SK-N-SH (cell line): ENCODE results near the gene MAPT. TPM values are rescaled to one million over a fixed set of nuclear protein-coding genes. Genes with fewer than 3 reads are reported as not detected.

ENCODE experiments used
- CTCF ChIA-PET: fragments of 300-600, 350-600 bp; formaldehyde crosslinking; extraction: SDS; loops from one replicate; lab custom pipeline; 2021; lab: Yijun Ruan, JAX
- POLR2A ChIA-PET: fragments of 350-600 bp; sonication (Branson Sonifier 250); formaldehyde crosslinking; extraction: SDS; loops from one replicate; lab custom pipeline; 2020; ENCODE audit warnings: antibody characterized with exemption, inconsistent platforms; lab: Yijun Ruan, JAX
- DNase-seq: peaks from one replicate; pipeline ENCODE4 v3.0.0; 2012
- H2AFZ ChIP-seq: fragments of 200-600 bp; sonication (generic); 2 replicates; pipeline ENCODE4 v1.8.1; 2016; ENCODE audit warnings: antibody characterized with exemption, mild to moderate bottlenecking, low read depth
- H3F3A ChIP-seq: fragments of 200-600 bp; sonication (generic); replicated peaks from 2 replicates; pipeline ENCODE3; 2016; ENCODE audit warnings: antibody characterized with exemption, mild to moderate bottlenecking; ENCODE audit not compliant: insufficient read depth
- H3K27ac ChIP-seq, 2 experiments: fragments of 200-500 bp in 1 of 2; fragments of 200-600 bp in 1 of 2; sonication (Bioruptor generic) in 1 of 2; sonication (generic), shearing (Covaris generic) in 1 of 2; 2 replicates each; pipeline versions ENCODE4 v1.5.1 to v1.6.1; 2014 to 2016; ENCODE audit warnings: low read depth in 2 of 2, inconsistent platforms in 1 of 2, low read length in 1 of 2, mild to moderate bottlenecking in 1 of 2, mixed read lengths in 1 of 2
- H3K27me3 ChIP-seq: fragments of 200-600 bp; sonication (generic), shearing (Covaris generic); 2 replicates; pipeline ENCODE4 v1.6.1; 2016; ENCODE audit warnings: mixed run types; ENCODE audit not compliant: insufficient read depth
- H3K36me3 ChIP-seq, 2 experiments: fragments of 200-500 bp in 1 of 2; fragments of 200-600 bp in 1 of 2; sonication (Bioruptor generic) in 1 of 2; sonication (generic) in 1 of 2; replicated peaks in 1 of 2; 2 replicates each; pipeline versions ENCODE3 to v1.5.1; 2014 to 2016; ENCODE audit warnings: low read length in 1 of 2, mild to moderate bottlenecking in 1 of 2; ENCODE audit not compliant: insufficient read depth in 2 of 2, control insufficient read depth in 1 of 2
- H3K4me1 ChIP-seq, 2 experiments: fragments of 200-500 bp in 1 of 2; fragments of 200-600 bp in 1 of 2; sonication (Bioruptor generic) in 1 of 2; sonication (generic), shearing (Covaris generic) in 1 of 2; 2 replicates each; pipeline versions ENCODE4 v1.5.1 to v1.6.1; 2014 to 2016; ENCODE audit warnings: low read depth in 1 of 2, low read length in 1 of 2, mixed run types in 1 of 2; ENCODE audit not compliant: insufficient read depth in 2 of 2, control insufficient read depth in 1 of 2
- H3K4me2 ChIP-seq: fragments of 200-600 bp; sonication (generic), shearing (Covaris generic); 2 replicates; pipeline ENCODE4 v1.6.1; 2017; ENCODE audit warnings: mixed run types
- H3K4me3 ChIP-seq, 2 experiments: fragments of 200-500 bp in 1 of 2; fragments of 200-600 bp in 1 of 2; sonication (Bioruptor generic) in 1 of 2; sonication (generic), shearing (Covaris generic) in 1 of 2; 2 replicates each; pipeline versions ENCODE4 v1.5.1 to v1.8.1; 2014 to 2016; ENCODE audit warnings: low read depth in 2 of 2, inconsistent platforms in 1 of 2, low read length in 1 of 2, mild to moderate bottlenecking in 1 of 2, mixed read lengths in 1 of 2, moderate library complexity in 1 of 2
- H3K79me2 ChIP-seq: fragments of 200-600 bp; sonication (generic); 2 replicates; pipeline ENCODE4 v1.8.1; 2017; ENCODE audit warnings: mild to moderate bottlenecking; ENCODE audit not compliant: insufficient read depth
- H3K9ac ChIP-seq: fragments of 200-600 bp; sonication (generic); 2 replicates; pipeline ENCODE4 v1.6.1; 2017; ENCODE audit warnings: mixed run types
- H3K9me2 ChIP-seq: fragments of 200-600 bp; sonication (generic); 2 replicates; pipeline ENCODE4 v1.6.1; 2017; ENCODE audit warnings: mixed run types
- H3K9me3 ChIP-seq: fragments of 200-600 bp; sonication (generic); 2 replicates; pipeline ENCODE4 v1.6.1; 2017; ENCODE audit warnings: mixed run types, mild to moderate bottlenecking, moderate library complexity
- H4K20me1 ChIP-seq: fragments of 200-600 bp; sonication (generic); 2 replicates; pipeline ENCODE4 v1.6.1; 2017; ENCODE audit warnings: mild to moderate bottlenecking, mixed run types; ENCODE audit not compliant: insufficient read depth
- CHD2 ChIP-seq: fragments of 150-350 bp; IDR thresholded peaks from 2 replicates; pipeline ENCODE4 v1.6.1; 2018; ENCODE audit warnings: low read length; ENCODE audit not compliant: partially characterized antibody
- CTCF ChIP-seq: fragments of 200-600 bp; sonication (generic); IDR thresholded peaks from 2 replicates; pipeline ENCODE4 v1.6.1; 2017; ENCODE audit warnings: antibody characterized with exemption, mild to moderate bottlenecking, moderate library complexity
- EZH2phosphoT487 ChIP-seq: fragments of 200-600 bp; sonication (generic); IDR thresholded peaks from 2 replicates; pipeline ENCODE4 v1.6.1; 2017; ENCODE audit warnings: low read depth, mixed run types, mild to moderate bottlenecking, antibody characterized with exemption, moderate library complexity, borderline replicate concordance
- FOXJ3 ChIP-seq: sonication (generic); formaldehyde crosslinking; IDR thresholded peaks from 2 replicates; pipeline ENCODE4 v1.5.1; 2020; ENCODE audit warnings: mild to moderate bottlenecking, missing genetic modification reagents
- GABPA ChIP-seq: IDR thresholded peaks from 2 replicates; pipeline ENCODE4 v1.4.0; 2012; ENCODE audit warnings: low read depth, mild to moderate bottlenecking
- MAX ChIP-seq: IDR thresholded peaks from 2 replicates; pipeline ENCODE4 v1.4.0; 2012; ENCODE audit warnings: low read depth
- NRF1 ChIP-seq: IDR thresholded peaks from 2 replicates; pipeline ENCODE4 v1.6.1; 2012; ENCODE audit warnings: low read depth, mild to moderate bottlenecking, low read length
- POLR2AphosphoS5 ChIP-seq: IDR thresholded peaks from 2 replicates; pipeline ENCODE4 v1.6.1; 2012; ENCODE audit warnings: low read depth, low read length
- REST ChIP-seq: IDR thresholded peaks from 2 replicates; pipeline ENCODE4 v1.6.1; 2012; ENCODE audit warnings: mild to moderate bottlenecking, low read depth, low read length, moderate library complexity
- USF1 ChIP-seq: IDR thresholded peaks from 2 replicates; pipeline ENCODE4 v1.4.0; 2012; ENCODE audit warnings: low read depth, borderline replicate concordance
- WGBS: methylation state at CpG from one replicate; pipeline ENCODE4 v1.1.6; 2017; ENCODE audit warnings: low lambda C conversion rate; 5-methylcytosine and 5-hydroxymethylcytosine counted together
- polyA plus RNA-seq, 3 experiments: library from polyadenylated mRNA; depleted of rRNA; stranded (reverse); fragments of >200 nt; gene quantifications; 2 replicates each; pipeline ENCODE4 v1.2.3, GENCODE V29; 2012
- TF ChIP-seq, protein P1 (sequence below): IDR thresholded peaks from 2 replicates; pipeline ENCODE4 v1.4.0; 2012; ENCODE audit warnings: low read depth, borderline replicate concordance

The MAPT gene
- polyA plus RNA-seq, 1 of the 3 experiments (the other 2 are of a cell fraction), result 0.74 TPM

- TF ChIP-seq POLR2AphosphoS5 (peak; percentile 59; the same call in 1 of the 2 replicates), CTCF (no peak), MAX (peak; percentile 68)
- TF ChIP-seq, protein P1, sequence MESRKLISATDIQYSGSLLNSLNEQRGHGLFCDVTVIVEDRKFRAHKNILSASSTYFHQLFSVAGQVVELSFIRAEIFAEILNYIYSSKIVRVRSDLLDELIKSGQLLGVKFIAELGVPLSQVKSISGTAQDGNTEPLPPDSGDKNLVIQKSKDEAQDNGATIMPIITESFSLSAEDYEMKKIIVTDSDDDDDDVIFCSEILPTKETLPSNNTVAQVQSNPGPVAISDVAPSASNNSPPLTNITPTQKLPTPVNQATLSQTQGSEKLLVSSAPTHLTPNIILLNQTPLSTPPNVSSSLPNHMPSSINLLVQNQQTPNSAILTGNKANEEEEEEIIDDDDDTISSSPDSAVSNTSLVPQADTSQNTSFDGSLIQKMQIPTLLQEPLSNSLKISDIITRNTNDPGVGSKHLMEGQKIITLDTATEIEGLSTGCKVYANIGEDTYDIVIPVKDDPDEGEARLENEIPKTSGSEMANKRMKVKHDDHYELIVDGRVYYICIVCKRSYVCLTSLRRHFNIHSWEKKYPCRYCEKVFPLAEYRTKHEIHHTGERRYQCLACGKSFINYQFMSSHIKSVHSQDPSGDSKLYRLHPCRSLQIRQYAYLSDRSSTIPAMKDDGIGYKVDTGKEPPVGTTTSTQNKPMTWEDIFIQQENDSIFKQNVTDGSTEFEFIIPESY, result no peak
Observed at GRCh38 chr17:46063241-46063640, 168.9 kb downstream of the MAPT start (continued).

DNA sequence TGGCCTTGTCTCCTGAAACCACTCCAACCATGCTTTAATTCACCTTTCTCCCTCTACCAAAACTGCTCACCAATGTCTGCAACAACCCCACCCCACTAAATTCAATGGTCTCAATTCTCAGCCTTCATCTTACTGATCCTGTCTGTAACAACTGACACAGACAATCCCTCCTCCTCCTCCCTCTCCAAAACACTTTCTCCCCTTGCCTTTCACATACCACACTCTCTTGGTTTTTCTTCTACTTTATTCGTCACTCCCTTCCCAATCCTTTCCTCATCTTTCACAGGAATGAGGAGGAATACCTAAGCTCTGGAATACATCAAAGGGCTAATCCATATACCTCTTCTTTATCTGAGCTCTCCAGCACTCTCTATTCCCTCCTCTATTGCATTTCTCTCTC lies 170.1 kb downstream of the MAPT start:
- H3K79me2 ChIP-seq, result peaks cover 81% of the 10 kb centered on the region

More for the DNA sequence above, 170.1 kb downstream of the MAPT start:
- Histone ChIP-seq H3K9me2 (no peaks in the 10 kb centered on the region), H3K4me1 (peaks cover 0 to 10% of the 10 kb centered on the region in 2 experiments; a peak in 2 of 4 replicates), H3K4me2 (no peak overlapping the region), H3K9me3 (no peaks in the 10 kb centered on the region), H3K4me3 (no peak overlapping the region), H4K20me1 (peaks cover 60% of the 10 kb centered on the region), H2AFZ (no peak overlapping the region), H3K27me3 (no peaks in the 10 kb centered on the region), H3K27ac (peak overlapping the region in 1 of 2 experiments; percentile 66; a peak in 1 of 4 replicates), H3K36me3 (peaks cover 37 to 59% of the 10 kb centered on the region in 2 experiments), H3K9ac (no peak overlapping the region), H3F3A (peaks cover 41% of the 10 kb centered on the region)
- TF ChIP-seq EZH2phosphoT487, result no peak
- TF ChIP-seq FOXJ3 (CRISPR knock-in tag), result no peak
- no peak for TF ChIP-seq GABPA
- TF ChIP-seq POLR2AphosphoS5, result no peak
- no peak for TF ChIP-seq USF1
- TF ChIP-seq REST, result no peak
- TF ChIP-seq NRF1, result no peak
- no peak for TF ChIP-seq CHD2
- ChIA-PET POLR2A (no interaction called here), CTCF (interaction anchor here (0.6 kb wide), 1 partner anchor 20 kb away, joined by 3 read pairs; no protein-coding TSS in a partner anchor)
- WGBS, result 88% methylated on average over 1 of the region's 1 CpG
- DNase-seq, result no peak
